Neuronal stem cell (in vitro differentiated cells): Measurements from ENCODE around the gene PACSIN2.

Experiments
- DNase-seq: peaks from one replicate; pipeline ENCODE4 v3.0.0-alpha.2; 2013; ENCODE audit warnings: low spot score
- H2AFZ ChIP-seq: one replicate; pipeline ENCODE4 v1.6.1; 2013; ENCODE audit warnings: mild to moderate bottlenecking, low read length, inconsistent platforms
- H2AK5ac ChIP-seq: 2 replicates; pipeline ENCODE4 v1.6.1; 2013; ENCODE audit warnings: low read depth, mild to moderate bottlenecking, inconsistent platforms, low read length, moderate library complexity, mixed read lengths
- H2BK120ac ChIP-seq: 2 replicates; pipeline ENCODE4 v1.6.1; 2013; ENCODE audit warnings: low read depth, mild to moderate bottlenecking, inconsistent platforms, low read length, moderate library complexity, mixed read lengths
- H2BK12ac ChIP-seq: one replicate; pipeline ENCODE4 v1.6.1; 2013; ENCODE audit warnings: low read length, inconsistent platforms
- H2BK15ac ChIP-seq: 2 replicates; pipeline ENCODE4 v1.6.1; 2013; ENCODE audit warnings: mild to moderate bottlenecking, low read length, inconsistent platforms, mixed read lengths
- H2BK5ac ChIP-seq: one replicate; pipeline ENCODE4 v1.6.1; 2013; ENCODE audit warnings: inconsistent platforms, mild to moderate bottlenecking, low read length, moderate library complexity
- H3K14ac ChIP-seq: one replicate; pipeline ENCODE4 v1.6.1; 2013; ENCODE audit warnings: low read length, inconsistent platforms
- H3K18ac ChIP-seq: 2 replicates; pipeline ENCODE4 v1.6.1; 2013; ENCODE audit warnings: low read length, inconsistent platforms
- H3K23ac ChIP-seq: 2 replicates; pipeline ENCODE4 v1.6.1; 2013; ENCODE audit warnings: low read depth, mild to moderate bottlenecking, mixed read lengths, low read length, inconsistent platforms; ENCODE audit not compliant: poor library complexity
- H3K27ac ChIP-seq: replicated peaks from 3 replicates; pipeline ENCODE4 v1.5.1; 2013; ENCODE audit warnings: low read length, inconsistent platforms
- H3K27me3 ChIP-seq, 3 experiments: 2 replicates each; pipeline ENCODE4 v1.6.1; 2013; ENCODE audit warnings: low read length in 3 of 3, mild to moderate bottlenecking in 2 of 3, inconsistent platforms in 1 of 3, low read depth in 1 of 3, mixed read lengths in 1 of 3, moderate library complexity in 1 of 3; ENCODE audit not compliant: control insufficient read depth in 3 of 3, insufficient read depth in 3 of 3
- H3K36me3 ChIP-seq, 2 donors: replicated peaks in 1 of 2; 2 replicates each; pipeline ENCODE4 v1.6.1; 2013; ENCODE audit warnings: low read length in 2 of 2; ENCODE audit not compliant: control insufficient read depth in 2 of 2, insufficient read depth in 2 of 2
- H3K4ac ChIP-seq: 2 replicates; pipeline ENCODE4 v1.6.1; 2013; ENCODE audit warnings: inconsistent platforms, mild to moderate bottlenecking, low read length, moderate library complexity
- H3K4me1 ChIP-seq, 2 donors: 1 replicate in 1 of 2; 2 replicates in 1 of 2; pipeline ENCODE4 v1.6.1; 2013; ENCODE audit warnings: low read length in 2 of 2, low read depth in 1 of 2; ENCODE audit not compliant: control insufficient read depth in 2 of 2, insufficient read depth in 1 of 2
- H3K4me2 ChIP-seq: one replicate; pipeline ENCODE4 v1.6.1; 2013; ENCODE audit warnings: mild to moderate bottlenecking, low read length, inconsistent platforms; ENCODE audit not compliant: insufficient read depth, poor library complexity, severe bottlenecking
- H3K4me3 ChIP-seq, 2 donors: 2 replicates each; pipeline ENCODE4 v1.5.1; 2013; ENCODE audit warnings: low read length in 2 of 2, mild to moderate bottlenecking in 2 of 2, inconsistent platforms in 1 of 2, moderate library complexity in 1 of 2
- H3K79me1 ChIP-seq: one replicate; pipeline ENCODE4 v1.6.1; 2013; ENCODE audit warnings: low read depth, mild to moderate bottlenecking, inconsistent platforms, low read length, moderate library complexity
- H3K9ac ChIP-seq: one replicate; pipeline ENCODE4 v1.6.1; 2013; ENCODE audit warnings: mild to moderate bottlenecking, low read depth, low read length, inconsistent platforms; ENCODE audit not compliant: poor library complexity
- H3K9me3 ChIP-seq, 2 donors: replicated peaks in 1 of 2; 2 replicates each; pipeline versions ENCODE3 to v1.6.1; 2013; ENCODE audit warnings: low read length in 2 of 2, mild to moderate bottlenecking in 2 of 2, inconsistent platforms in 1 of 2, low read depth in 1 of 2, mixed read lengths in 1 of 2, moderate library complexity in 1 of 2; ENCODE audit not compliant: control insufficient read depth in 2 of 2, insufficient read depth in 1 of 2
- H4K8ac ChIP-seq: one replicate; pipeline ENCODE4 v1.6.1; 2013; ENCODE audit warnings: low read depth, mild to moderate bottlenecking, inconsistent platforms, low read length, moderate library complexity
- H4K91ac ChIP-seq: one replicate; pipeline ENCODE4 v1.6.1; 2013; ENCODE audit warnings: low read length, low read depth, mild to moderate bottlenecking, inconsistent platforms; ENCODE audit not compliant: poor library complexity
- WGBS, 2 donors: extraction: QIAGEN DNeasy Blood & Tissue Kit; methylation state at CpG; one replicate each; pipeline ENCODE4 v1.1.7; 2013; ENCODE audit warnings: missing lambda C conversion rate in 2 of 2, mixed read lengths in 1 of 2; ENCODE audit not compliant: insufficient read length in 2 of 2, insufficient replicate concordance in 1 of 2; ENCODE audit errors: extremely low coverage in 2 of 2; 5-methylcytosine and 5-hydroxymethylcytosine counted together

Gene PACSIN2

GRCh38 chr22:43004362-43005035, 10.4 kb downstream of the PACSIN2 start:
- H3K27me3 ChIP-seq = no peaks in the 10 kb centered on the region
- no peak overlapping the region for H3K27ac ChIP-seq
- WGBS, 2 donors = no CpG with 5 or more reads among the region's 13 CpGs

GRCh38 chr22:43002202-43002586, 12.8 kb downstream of the PACSIN2 start:
- H2BK15ac ChIP-seq = no peak overlapping the region
- H2AFZ ChIP-seq = no peak overlapping the region
- no peaks in the 10 kb centered on the region for H3K27me3 ChIP-seq
- H3K9ac ChIP-seq = no peak overlapping the region
- H2BK120ac ChIP-seq = no peak overlapping the region
- H4K8ac ChIP-seq = no peak overlapping the region
- H3K18ac ChIP-seq = no peak overlapping the region
- no peak overlapping the region for H2AK5ac ChIP-seq
- no peak overlapping the region for H2BK12ac ChIP-seq
- H3K4me2 ChIP-seq = no peak overlapping the region
- no peak overlapping the region for H3K27ac ChIP-seq
- H3K4me1 ChIP-seq = peaks cover 9 to 16% of the 10 kb centered on the region in 2 donors
- H3K14ac ChIP-seq = no peak overlapping the region
- peaks cover 2% of the 10 kb centered on the region for H3K79me1 ChIP-seq
- no peak overlapping the region for H3K23ac ChIP-seq
- WGBS, 2 donors = no CpG with 5 or more reads among the region's 5 CpGs
- no peaks in the 10 kb centered on the region for H3K36me3 ChIP-seq
- no peak overlapping the region for H4K91ac ChIP-seq
- no peak overlapping the region for H3K4ac ChIP-seq
- no peak overlapping the region for H3K4me3 ChIP-seq
- no peak overlapping the region for H2BK5ac ChIP-seq
- H3K9me3 ChIP-seq = peaks cover 12 to 20% of the 10 kb centered on the region in 2 donors
- DNase-seq = no peak

More at GRCh38 chr22:43004362-43005035, 10.4 kb downstream of the PACSIN2 start:
- Histone ChIP-seq H2AFZ (no peak overlapping the region), H3K4me2 (no peak overlapping the region), H3K4me1 (peaks cover 9 to 21% of the 10 kb centered on the region in 2 donors), H3K4ac (no peak overlapping the region), H2AK5ac (no peak overlapping the region), H3K23ac (no peak overlapping the region), H3K14ac (no peak overlapping the region), H4K8ac (peak overlapping the region; percentile 78), H3K4me3 (no peak overlapping the region), H2BK120ac (no peak overlapping the region), H3K18ac (no peak overlapping the region), H4K91ac (no peak overlapping the region), H2BK5ac (no peak overlapping the region), H3K79me1 (peaks cover 5% of the 10 kb centered on the region), H3K9me3 (peaks cover 4 to 7% of the 10 kb centered on the region in 2 donors), H2BK15ac (no peak overlapping the region), H3K9ac (no peak overlapping the region), H2BK12ac (no peak overlapping the region), H3K36me3 (no peaks in the 10 kb centered on the region)
- no peak for DNase-seq

- no peak for DNase-seq
- Histone ChIP-seq H3K27ac (no peak overlapping the region), H3K9ac (no peak overlapping the region), H3K4me2 (no peak overlapping the region), H3K36me3 (no peaks in the 10 kb centered on the region), H2BK15ac (no peak overlapping the region), H4K8ac (no peak overlapping the region), H3K23ac (no peak overlapping the region), H3K18ac (no peak overlapping the region), H3K4ac (no peak overlapping the region), H2BK120ac (no peak overlapping the region), H3K27me3 (no peaks in the 10 kb centered on the region), H3K14ac (no peak overlapping the region), H4K91ac (no peak overlapping the region), H2BK12ac (no peak overlapping the region), H3K79me1 (peaks cover 4% of the 10 kb centered on the region), H3K4me1 (peaks cover 9 to 16% of the 10 kb centered on the region in 2 donors), H3K4me3 (no peak overlapping the region), H2BK5ac (no peak overlapping the region), H2AK5ac (no peak overlapping the region), H3K9me3 (peaks cover 12 to 20% of the 10 kb centered on the region in 2 donors), H2AFZ (no peak overlapping the region)
- no CpG with 5 or more reads among the region's 3 CpGs for WGBS, 2 donors
Measured at GRCh38 chr22:43001271-43002201, 13.4 kb downstream of the PACSIN2 start.
